SK-N-SH (cell line): ENCODE data around the gene TMEM161B.

Source experiments
- CHD2 ChIP-seq: fragments of 150-350 bp; IDR thresholded peaks from 2 replicates; pipeline ENCODE4 v1.6.1; 2018; ENCODE audit warnings: low read length; ENCODE audit not compliant: partially characterized antibody
- CTCF ChIP-seq: fragments of 200-600 bp; sonication (generic); IDR thresholded peaks from 2 replicates; pipeline ENCODE4 v1.6.1; 2017; ENCODE audit warnings: antibody characterized with exemption, mild to moderate bottlenecking, moderate library complexity
- EP300 ChIP-seq, 2 experiments: IDR thresholded peaks; 2 replicates each; pipeline versions ENCODE4 v1.4.0 to v1.6.1; 2012; ENCODE audit warnings: borderline replicate concordance in 1 of 2, low read depth in 1 of 2, low read length in 1 of 2
- GABPA ChIP-seq: IDR thresholded peaks from 2 replicates; pipeline ENCODE4 v1.4.0; 2012; ENCODE audit warnings: low read depth, mild to moderate bottlenecking
- JUND ChIP-seq: IDR thresholded peaks from 2 replicates; pipeline ENCODE4 v1.4.0; 2012
- MAX ChIP-seq: IDR thresholded peaks from 2 replicates; pipeline ENCODE4 v1.4.0; 2012; ENCODE audit warnings: low read depth
- POLR2AphosphoS5 ChIP-seq: IDR thresholded peaks from 2 replicates; pipeline ENCODE4 v1.6.1; 2012; ENCODE audit warnings: low read depth, low read length
- SMC3 ChIP-seq: IDR thresholded peaks from 2 replicates; pipeline ENCODE4 v1.6.1; 2012; ENCODE audit warnings: low read depth, low read length, improper control_type of control experiment
- TCF12 ChIP-seq: IDR thresholded peaks from 2 replicates; pipeline ENCODE4 v1.4.0; 2012
- TEAD4 ChIP-seq: IDR thresholded peaks from 2 replicates; pipeline ENCODE4 v1.4.0; 2012; ENCODE audit warnings: mild to moderate bottlenecking, borderline replicate concordance; ENCODE audit not compliant: insufficient read depth
- USF2 ChIP-seq: fragments of 150-350 bp; IDR thresholded peaks from 2 replicates; pipeline ENCODE4 v1.6.1; 2017; ENCODE audit warnings: antibody characterized with exemption, low read length, low read depth, borderline replicate concordance
- YY1 ChIP-seq: IDR thresholded peaks from 2 replicates; pipeline ENCODE4 v1.4.0; 2012; ENCODE audit warnings: low read depth, mild to moderate bottlenecking
- ZBTB33 ChIP-seq: IDR thresholded peaks from 2 replicates; pipeline ENCODE4 v1.4.0; 2012; ENCODE audit warnings: low read depth, borderline replicate concordance

GRCh38 chr5:88304356-88304755 lies 35.7 kb upstream of the TMEM161B start:
- TF ChIP-seq CTCF (no peak), CHD2 (no peak), EP300 (IDR thresholded peaks at IDR 0.05; ENCODE audit: borderline replicate concordance in 1 of 2, low read depth in 1 of 2, low read length in 1 of 2) (no peak), ZBTB33 (no peak), POLR2AphosphoS5 (no peak), MAX (no peak), SMC3 (no peak), TCF12 (no peak), JUND (no peak), TEAD4 (no peak), USF2 (no peak), GABPA (no peak), YY1 (no peak)
